GM12874 (cell line): ENCODE measurements around the gene SOCS3.
A peak's percentile ranks its signal among the peaks of the same experiment; 100 is the strongest.

ENCODE experiments used
- TF ChIP-seq, protein P1 (sequence below): IDR thresholded peaks from 2 replicates; pipeline ENCODE4 v1.5.1; 2011; ENCODE audit warnings: low read depth, mild to moderate bottlenecking, control low read depth, low read length, moderate library complexity; ENCODE audit not compliant: insufficient read depth

SOCS3 gene

DNA sequence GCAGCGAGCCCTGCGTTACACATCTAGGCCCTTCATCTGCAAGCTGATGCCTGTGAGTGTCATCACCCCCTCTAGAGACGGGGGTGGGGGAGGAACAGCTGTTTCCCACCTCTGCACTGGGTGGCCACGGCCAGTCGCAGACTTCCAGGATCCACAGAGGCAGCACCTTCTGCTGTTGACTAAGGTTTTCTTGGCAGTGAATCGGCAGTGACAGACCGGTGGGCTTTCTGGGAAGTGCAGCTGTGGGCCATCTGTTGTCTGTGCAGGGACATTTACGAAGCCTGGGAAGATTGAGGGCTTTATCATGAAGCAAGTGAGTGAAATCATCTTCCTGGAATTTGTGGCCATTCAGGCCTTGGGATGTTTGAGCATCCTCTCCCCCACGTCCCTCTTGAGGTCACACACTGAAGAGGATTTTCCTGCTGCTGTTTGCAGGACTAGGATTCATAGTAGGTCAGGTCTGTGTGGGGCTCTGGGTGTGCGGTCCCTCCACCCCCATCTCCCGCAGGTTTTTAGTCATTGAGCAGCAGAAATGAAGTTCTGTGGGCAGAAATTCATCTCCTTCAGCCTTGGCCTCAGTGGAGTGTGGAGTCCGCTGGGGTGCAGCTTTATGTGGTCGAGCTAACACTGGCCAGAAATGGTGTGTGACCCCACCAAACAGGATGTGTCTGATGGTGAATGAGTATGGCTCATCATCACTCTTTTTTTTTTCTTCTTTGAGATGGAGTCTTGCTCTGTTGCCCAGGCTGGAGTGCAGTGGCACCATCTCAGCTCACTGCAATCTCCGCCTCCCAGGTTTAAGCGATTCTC lies 30.6 kb upstream of the SOCS3 start:
- TF ChIP-seq, protein P1, sequence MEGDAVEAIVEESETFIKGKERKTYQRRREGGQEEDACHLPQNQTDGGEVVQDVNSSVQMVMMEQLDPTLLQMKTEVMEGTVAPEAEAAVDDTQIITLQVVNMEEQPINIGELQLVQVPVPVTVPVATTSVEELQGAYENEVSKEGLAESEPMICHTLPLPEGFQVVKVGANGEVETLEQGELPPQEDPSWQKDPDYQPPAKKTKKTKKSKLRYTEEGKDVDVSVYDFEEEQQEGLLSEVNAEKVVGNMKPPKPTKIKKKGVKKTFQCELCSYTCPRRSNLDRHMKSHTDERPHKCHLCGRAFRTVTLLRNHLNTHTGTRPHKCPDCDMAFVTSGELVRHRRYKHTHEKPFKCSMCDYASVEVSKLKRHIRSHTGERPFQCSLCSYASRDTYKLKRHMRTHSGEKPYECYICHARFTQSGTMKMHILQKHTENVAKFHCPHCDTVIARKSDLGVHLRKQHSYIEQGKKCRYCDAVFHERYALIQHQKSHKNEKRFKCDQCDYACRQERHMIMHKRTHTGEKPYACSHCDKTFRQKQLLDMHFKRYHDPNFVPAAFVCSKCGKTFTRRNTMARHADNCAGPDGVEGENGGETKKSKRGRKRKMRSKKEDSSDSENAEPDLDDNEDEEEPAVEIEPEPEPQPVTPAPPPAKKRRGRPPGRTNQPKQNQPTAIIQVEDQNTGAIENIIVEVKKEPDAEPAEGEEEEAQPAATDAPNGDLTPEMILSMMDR = peak; percentile 28; the same call in 1 of the 2 replicates

DNA sequence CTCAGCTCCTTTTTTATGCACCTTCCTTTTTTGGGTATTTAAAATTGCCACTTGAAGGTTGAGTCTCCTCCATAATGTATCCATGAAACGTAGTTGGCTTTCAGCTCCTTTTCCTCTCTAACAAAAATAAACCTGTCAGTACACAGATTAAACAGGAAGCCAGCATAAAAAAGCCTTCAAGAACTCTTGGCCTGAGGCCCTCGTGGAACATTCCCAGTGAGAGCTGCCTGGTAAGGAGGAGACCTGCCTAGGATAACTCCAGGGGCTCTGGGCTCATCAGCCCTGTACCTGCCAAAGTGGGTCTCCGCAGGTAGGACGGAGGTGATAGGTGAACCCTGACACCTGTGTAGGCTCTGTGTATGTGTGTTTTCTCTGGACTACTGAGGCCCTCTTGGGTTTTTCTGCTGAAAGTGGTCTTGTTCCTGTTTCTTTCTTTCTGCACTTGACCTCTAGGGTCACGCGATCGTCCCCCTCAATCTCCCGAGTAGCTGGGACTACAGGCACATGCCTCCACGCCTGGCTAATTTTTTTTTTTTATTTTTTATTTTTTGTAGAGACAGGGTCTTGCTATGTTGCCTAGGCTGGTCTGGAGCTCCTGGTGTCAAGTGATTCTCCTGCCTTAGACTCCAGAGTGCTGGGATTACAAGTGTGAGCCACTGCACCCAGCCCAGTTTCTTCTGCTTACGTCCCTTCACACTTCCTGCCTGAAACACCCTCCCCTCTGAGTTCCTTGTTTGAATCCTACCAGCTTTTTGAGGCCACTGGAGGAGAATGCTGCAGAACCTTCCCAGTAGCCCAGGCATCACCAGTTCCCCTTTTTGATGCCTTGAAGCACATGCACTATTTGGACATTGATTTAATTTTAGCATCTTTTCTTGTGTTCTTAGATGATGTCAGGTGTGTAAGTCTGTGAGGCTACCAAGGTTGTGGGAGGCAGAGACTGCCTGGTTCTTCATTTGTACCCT lies 28.4 kb upstream of the SOCS3 start:
- TF ChIP-seq, protein P1 = no peak

DNA sequence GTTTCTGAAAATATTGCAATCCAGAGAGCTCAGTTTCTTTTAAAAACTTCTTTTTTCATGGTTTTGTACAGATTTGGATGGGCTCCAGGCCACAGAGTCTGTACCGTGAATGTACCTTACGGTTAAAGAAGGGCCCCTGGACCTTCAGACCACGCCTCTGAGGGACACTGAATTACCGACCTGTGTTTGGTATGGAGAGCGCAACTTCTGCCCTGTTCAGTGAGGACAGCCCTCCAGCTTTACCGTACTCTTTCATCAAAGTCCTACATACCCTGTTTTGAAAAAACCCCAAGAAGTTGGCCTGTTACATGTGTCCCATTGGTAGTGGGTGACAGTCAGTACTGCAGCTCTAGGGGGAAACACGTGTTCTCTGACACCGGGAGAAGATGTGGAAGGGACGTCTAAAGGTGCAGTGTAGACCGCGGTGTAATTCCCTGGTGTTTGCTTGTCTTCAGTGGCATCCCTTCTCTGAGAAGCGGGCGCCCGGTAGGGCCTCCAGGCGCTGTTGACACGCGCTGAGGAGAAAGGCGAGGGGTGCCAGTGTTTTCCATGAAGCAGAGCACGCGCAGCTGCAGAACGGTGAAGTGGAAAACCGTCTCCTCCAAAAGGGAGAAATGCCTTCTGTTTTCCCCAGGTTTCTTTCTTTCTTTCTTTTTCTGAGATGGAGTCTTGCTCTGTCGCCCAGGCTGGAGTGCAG lies 24.8 kb upstream of the SOCS3 start:
- TF ChIP-seq, protein P1 = no peak

DNA sequence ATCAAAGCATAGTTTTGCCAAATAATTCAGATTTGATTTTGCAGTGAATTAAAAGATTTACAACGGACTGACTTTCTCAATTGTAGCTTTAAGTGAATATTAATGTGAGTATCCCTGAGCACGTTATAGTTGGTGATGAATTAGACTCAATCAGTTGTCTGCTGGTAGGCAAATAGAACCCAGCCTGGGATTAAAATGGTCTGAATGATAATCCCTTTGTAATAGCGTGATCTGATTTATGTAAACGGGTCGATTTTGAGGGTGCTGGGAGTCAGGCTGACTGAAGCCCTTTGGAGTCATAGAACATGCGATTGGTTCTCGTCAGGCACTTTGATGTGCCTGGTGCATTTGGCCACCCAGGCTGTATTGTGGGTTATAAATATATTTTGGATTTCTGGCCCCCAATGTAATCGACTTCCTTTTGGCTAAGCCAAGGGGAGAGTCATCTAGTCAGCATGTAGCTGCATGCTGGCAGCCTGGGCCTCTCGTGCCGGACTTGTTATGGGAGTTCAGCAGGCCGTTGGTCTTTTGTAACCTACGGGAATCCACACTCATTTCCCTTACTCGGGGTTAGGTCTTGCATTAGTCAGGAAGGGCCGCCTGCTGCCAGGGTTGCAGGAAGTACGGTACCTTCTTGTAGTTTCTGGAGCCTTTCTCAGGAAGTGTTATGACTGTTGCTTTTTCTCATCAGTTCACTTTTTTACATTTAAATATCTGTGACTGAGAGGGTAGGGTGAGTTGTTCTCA lies 24.0 kb upstream of the SOCS3 start:
- TF ChIP-seq, protein P1 = no peak

DNA sequence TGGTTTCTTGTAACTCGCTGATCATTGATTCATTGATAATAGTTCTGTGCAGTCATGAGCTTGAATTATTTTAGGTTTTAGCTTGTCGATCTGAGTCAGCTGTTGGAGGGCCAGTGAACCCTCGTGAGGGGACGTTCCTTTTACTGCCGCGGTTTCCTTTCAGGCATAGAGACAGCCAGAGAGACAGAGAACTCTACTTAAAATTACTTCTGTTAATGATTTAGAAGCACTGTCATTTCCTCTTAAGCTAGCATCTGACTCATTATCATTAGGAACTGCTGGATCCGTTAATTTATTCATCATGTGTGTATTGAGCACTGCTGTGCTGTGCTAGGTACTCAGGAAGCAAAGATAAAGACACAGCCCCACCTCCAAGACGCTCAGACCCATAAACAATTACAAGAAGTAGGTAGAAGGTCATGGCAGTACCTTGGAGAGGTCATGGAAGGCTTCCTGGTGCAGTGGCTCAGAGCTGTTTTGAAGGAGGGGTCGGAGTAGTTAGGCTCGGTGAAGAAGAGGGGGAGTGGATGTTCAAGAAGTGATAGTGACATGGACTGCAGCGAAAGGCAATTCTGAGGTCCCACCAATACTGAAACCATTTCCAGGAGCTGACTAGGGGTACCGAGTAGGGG lies 21.8 kb upstream of the SOCS3 start:
- TF ChIP-seq, protein P1 = no peak

DNA sequence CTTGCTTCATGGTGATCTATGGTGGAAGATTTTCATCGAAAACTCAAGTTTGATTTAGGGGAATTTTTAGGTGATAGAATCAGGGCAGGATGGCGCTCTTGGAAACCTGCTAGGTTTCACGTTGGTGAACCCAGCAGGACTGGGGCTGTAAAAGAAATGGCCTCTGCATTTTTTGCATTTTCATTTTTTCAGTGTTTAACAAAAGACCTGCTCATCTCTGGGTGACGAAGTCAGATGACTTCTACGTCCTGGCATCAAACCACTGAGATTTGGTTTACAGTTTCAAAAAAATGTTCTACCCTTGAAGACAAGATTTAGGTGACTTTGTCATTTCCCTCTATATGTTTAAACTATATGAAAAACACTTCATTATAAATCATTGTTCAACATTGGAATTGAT lies 20.5 kb upstream of the SOCS3 start:
- TF ChIP-seq, protein P1 = no peak
